Measurements from ENCODE around the gene UAP1L1.
A peak's percentile ranks its signal among the peaks of the same experiment; 100 is the strongest.

The UAP1L1 gene

DNA sequence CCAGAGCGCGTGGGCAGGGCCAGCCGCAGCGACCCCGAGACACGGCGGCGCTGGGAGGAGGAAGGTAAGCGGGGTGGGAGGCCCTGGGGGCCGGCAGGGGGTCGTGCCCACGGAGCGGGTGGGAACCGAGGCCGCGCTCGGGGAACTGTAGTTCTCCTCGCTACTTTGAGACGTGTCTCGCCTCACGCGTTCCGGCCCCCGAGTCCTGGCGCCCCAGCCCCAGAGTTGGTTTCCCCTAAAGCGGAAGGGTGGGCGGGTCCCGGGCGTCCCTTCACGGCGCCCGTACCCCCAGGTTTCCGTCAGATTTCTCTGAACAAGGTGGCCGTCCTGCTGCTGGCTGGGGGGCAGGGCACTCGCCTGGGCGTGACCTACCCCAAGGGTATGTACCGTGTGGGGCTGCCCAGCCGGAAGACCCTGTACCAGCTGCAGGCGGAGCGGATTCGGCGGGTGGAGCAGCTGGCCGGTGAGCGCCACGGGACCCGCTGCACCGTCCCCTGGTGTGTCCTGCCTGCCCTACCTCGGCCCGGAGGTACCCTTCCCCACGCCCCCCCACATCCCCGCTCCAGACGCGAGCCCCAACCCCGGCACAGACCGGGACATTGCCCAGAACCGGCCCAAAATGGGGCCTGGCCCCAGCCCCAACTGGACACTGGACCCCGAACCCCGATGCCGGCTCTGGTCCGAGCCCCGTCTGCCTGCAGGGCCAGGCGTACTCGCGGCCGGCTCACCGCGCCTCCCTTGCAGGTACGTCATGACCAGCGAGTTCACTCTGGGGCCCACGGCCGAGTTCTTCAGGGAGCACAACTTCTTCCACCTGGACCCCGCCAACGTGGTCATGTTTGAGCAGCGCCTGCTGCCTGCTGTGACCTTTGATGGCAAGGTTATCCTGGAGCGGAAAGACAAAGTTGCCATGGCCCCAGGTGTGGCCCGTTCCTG lies 709 bp downstream of the UAP1L1 start:
- no peak for DNase-seq

- DNase-seq, result no peak
These were observed 1.5 kb downstream of the UAP1L1 start for GRCh38 chr9:137078701-137079400.

DNA sequence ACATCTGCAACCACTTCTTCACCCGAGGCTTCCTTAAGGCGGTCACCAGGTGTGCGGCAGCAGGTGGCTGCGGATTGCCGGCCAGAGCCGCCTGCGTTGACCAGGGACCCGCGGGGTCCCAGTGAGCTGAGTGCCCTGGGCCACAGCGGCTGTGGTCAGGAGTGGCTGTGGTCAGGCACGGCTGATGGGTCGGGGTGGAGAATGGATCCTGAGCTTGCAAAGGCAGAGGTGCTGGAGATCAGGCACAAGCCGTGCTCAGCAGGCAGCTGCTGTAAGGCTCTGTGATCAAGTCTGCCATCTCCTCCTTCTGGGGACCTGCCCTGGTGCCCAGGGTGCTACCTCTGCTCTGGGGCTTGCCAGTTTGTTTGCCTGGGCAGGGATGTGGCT lies 2.1 kb downstream of the UAP1L1 start:
- DNase-seq, result no peak

GRCh38 chr9:137080260-137081122 lies 3.2 kb downstream of the UAP1L1 start:
- no peak for DNase-seq

DNA sequence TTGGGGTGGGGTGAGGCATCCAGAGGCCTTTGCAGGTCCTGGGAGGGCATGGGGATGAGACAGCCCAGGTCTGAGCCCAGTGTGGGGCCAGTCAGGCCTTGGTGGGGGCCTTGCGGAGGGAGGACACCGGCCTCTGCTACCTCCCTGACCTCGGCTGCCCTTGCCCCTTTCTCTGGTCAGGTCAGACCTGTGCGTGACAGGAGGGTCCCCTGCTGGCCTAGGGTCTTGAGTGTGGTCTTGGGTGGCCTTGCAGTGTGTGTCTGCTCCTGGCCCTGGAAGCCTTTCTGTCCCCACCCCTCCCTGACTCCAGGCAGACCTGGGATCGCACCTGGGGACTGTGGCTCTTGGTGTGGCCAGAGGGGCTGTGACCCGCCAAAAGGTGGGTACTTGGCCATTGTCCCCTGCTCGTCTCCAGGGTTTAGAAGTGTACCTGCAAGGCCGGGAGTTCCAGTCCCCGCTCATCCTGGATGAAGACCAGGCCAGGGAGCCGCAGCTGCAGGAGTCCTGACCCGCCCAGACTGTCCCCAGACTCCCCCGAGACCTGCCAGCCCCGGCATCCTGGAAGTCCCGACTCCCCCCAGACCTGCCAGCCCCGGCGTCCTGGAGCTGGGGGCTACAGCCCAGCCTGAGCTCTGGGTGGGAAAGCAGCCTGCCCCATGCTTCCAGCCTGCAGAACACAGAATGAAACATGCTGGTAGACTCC lies 5.1 kb downstream of the UAP1L1 start:
- no peak for DNase-seq

- DNase-seq, result no peak
These were observed 5.6 kb downstream of the UAP1L1 start for GRCh38 chr9:137082925-137083290.

- DNase-seq, result no peak
These were observed 6.2 kb downstream of the UAP1L1 start for GRCh38 chr9:137083394-137084004.

DNA sequence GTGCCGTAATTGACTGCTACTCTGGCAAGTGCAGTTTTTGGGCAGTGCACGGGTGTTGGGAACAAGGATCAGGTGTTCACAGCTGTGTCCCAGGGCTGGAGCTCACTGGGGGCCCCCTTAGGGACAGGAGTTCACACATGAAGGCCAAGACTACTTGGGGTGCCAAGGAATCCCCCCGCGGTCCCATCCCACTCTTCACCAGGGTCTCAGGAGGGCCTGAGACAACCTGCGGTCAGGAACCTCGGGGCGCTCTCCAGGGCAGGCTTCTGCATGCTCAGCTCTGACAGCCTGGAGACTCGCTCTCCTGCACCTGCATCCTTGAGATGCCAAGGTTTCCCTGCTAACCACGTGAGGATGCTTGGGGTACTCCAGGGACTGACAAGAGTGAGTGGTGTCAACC lies 7.2 kb downstream of the UAP1L1 start:
- no peak for DNase-seq

- no peak for DNase-seq
These were observed 8.7 kb downstream of the UAP1L1 start for GRCh38 chr9:137085920-137086530.

- DNase-seq, result peak; percentile 98
These were observed 9.5 kb downstream of the UAP1L1 start, which contains the start of gene MAN1B1 for GRCh38 chr9:137086531-137087408. Gene MAN1B1 (plus strand): TSS chr9:137086985. CDS start chr9:137087000, 15 bp downstream.

DNA sequence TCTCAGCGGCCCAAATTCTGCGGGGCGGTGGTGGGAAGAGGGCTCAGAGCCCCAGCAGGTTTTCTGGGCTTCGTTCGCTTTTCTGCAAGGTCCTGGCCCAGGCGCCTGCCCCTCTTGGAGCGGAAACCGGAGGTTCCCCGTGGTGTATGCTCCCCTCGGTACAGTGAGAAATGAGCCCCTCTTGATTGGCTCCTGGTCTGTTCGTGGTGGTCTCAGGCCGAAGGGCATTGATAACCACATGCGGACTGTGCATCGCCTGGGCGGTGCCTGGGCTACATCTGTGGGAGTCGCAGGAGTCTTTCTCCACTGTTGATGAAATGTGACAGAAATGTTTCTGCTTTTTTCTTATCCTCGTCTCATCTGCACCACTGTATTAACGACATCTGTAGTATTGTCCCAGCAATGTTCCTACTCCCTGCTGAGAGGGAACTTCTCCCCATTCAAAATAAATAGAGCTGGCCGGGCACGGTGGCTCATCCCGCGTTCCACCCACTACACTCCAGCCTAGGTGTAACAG lies 10.2 kb downstream of the UAP1L1 start:
- DNase-seq, result peak; percentile 9

GRCh38 chr9:137088121-137088520 lies 10.8 kb downstream of the UAP1L1 start:
- DNase-seq, result no peak

DNA sequence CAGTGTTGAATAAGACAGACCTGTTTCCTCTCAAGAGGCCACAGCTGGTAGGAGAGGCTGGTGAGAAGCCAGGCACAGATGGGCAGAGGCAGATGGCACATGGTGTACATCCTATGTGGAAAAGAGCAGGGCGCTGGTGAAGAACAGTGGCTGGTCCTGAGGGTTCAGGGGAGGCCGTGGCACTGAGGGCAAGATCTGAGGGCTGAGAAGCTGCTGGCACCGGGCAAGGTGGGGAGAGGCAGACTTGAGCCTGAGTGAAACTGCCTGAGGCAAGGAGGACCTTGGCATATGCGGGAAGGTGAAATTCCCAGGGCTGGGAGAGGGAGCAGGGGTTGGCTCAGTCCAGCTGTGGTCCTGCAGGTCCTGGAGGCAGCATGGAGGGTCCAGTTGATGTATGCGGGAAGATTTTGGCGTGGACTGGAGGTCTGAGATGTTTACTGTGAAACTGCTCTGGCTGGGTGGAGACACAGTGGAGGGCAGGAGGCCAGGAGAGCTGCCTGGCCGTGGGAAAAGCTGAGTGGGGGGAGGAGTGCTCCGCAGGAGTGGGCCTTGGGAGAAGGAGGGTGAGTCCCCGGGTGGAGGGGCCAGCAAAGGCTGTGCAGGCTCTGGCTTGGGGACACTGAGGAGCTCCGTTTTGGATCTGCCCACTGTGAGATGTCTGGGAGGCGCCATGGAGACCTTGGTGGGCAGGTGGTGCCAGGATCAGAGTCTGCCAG lies 12.1 kb downstream of the UAP1L1 start:
- DNase-seq, result no peak

DNA sequence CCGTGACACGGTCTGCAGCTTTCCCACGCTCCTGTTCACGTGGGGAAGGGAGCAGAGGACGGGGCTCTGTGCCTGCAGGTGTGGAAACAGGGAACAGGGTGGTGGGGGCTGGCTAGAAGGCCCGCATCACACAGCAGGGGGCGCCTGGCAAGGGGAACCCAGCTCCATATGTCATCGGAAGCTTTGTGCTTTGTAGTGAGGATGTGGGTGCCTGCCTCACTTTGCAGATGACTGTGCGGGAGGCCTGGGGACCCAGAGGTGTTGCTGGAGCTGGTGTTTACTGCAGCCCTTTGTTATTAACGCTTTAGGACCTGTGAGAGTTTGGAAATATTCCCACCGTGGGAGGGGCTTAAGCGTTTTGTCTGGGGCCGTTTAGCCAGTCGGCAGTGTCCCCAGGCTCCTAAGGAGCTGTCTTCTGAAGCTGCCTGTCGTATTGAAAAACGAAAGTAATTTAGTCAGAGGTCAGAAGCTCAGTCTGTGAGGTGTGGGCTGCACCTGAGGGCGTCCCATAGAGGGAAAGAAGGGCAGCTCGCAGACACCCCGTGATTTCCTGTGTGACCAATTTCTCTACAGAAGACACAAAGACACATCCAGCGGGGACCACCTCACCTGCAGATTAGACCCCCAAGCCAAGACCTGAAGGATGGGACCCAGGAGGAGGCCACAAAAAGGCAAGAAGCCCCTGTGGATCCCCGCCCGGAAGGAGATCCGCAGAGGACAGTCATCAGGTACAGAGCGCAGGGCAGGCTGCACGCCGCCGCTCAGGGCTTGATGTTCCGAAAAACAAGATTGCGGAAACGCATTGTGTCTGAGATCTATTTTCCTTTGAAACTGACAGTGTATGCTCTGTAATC lies 18.6 kb downstream of the UAP1L1 start:
- no peak for DNase-seq

DNA sequence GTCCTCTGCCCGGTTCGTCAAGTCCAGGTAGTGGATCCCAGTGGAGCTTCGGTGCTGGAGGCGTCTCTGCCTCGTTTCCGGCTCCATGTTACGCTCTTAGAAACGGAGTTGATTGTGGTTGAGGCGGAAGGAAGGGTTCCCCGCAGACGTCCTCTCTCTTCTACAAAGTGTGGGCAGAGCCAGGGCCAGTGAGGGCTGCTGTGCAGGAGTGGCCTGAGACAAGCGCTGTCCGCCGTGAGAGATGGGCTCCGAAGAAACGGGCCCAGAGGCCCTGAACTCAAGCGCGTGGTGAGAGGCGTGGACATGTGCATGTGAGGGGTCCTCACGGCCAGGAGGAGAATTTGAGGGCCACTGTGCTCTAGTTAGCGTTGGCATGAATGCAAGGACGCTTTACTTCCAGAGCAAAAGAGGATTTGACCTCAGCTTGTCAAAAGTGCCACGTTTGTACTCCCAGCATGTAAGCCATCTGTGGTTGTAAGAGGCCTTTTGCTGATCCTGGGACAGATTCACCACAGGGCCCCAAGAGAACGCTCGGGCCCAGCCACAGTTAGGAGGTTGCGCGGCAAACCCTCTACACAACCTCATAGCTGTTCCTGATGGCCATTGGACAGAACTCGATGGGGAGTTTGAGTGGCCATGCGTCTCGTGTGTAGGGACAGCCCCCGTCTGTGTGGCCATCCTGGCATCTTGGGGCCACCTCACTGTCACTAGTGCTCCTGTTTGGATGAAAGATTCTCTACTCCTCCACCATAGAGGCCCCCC lies 19.6 kb downstream of the UAP1L1 start:
- no peak for DNase-seq

DNA sequence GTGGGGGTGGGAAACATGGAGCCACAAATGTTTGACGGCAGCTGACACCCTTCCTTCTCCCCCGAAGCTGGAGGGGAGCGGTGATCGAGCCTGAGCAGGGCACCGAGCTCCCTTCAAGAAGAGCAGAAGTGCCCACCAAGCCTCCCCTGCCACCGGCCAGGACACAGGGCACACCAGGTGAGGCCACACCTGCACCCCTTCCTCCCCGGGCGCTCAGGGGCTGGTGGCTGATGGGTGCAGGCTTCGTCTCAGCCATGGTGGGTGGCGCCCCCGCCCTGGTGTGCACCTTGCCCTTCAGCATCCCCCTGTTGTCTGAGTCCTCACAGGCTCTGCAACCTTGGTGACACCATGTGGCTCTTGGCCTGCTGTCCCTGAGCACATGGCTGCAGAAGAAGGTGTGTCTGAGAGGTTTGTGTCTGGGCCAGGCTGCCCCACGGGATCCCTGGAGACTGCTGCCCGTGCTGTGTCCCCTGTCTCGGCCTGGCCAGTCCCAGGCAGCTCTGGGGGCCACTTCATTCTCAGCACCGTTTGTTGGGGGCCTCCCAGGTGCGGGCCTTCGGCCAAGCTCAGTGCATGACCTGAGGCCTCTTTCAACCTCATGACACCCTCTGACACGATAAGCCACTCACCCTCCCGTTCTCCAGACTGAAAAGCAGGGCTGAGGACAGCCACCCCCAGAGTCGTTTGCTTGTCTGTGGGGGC lies 20.6 kb downstream of the UAP1L1 start:
- DNase-seq, result no peak

DNA sequence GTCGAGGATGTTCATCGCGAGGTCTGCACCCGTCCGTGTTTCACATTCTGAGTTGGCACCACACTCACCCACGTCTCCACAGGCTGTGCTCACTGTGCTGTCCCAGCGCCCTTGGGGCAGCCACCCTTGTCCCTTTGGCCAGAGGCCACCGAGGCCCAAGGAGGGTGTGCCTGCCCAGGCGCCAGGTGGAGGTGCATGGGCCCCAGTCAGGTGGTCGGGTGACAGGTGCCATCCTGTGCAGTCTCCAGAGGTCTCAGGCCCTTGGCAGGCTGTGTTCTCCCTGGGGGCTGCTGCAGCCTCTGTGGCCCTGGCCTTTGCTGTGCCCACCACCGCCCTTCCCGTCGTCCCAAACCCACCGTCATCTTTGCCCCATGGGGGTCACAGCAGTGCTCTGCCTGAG lies 21.9 kb downstream of the UAP1L1 start:
- DNase-seq, result no peak
